GM18873 (cell line): ENCODE measurements around the gene PLA2G12A.
"Not testable (repeated sequence)": the region's sequence is repeated elsewhere in the genome, so short reads cannot be mapped to it uniquely, and the experiment has no call there.

ENCODE experiments used
- ATAC-seq: cut with Tn5 transposase; IDR thresholded peaks from one replicate; pipeline ENCODE4 v1.9.1; 2021; ENCODE audit warnings: mild to moderate bottlenecking, moderate library complexity, moderate number of reproducible peaks; ENCODE audit not compliant: unreplicated experiment, low FRiP score

Gene PLA2G12A

DNA sequence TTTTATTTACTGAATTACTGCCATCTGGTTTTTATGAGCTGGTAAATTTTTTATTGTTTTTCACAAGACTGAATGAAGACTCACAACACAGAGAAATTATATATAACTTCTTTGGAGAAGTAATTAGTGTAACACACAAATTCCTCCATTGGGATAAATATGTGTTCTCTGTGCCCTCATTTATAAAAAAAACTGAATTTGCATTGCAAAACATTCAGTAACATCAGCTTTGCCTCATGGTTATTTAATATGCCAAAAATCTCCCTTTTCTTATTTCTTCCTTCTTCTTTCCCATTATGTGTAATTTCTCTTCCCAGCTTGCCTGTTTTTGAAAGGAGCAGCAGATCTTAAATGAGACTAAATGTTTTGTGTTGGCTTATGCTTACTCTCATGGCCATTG, 45.1 kb downstream of the PLA2G12A start:
- ATAC-seq = no peak

DNA sequence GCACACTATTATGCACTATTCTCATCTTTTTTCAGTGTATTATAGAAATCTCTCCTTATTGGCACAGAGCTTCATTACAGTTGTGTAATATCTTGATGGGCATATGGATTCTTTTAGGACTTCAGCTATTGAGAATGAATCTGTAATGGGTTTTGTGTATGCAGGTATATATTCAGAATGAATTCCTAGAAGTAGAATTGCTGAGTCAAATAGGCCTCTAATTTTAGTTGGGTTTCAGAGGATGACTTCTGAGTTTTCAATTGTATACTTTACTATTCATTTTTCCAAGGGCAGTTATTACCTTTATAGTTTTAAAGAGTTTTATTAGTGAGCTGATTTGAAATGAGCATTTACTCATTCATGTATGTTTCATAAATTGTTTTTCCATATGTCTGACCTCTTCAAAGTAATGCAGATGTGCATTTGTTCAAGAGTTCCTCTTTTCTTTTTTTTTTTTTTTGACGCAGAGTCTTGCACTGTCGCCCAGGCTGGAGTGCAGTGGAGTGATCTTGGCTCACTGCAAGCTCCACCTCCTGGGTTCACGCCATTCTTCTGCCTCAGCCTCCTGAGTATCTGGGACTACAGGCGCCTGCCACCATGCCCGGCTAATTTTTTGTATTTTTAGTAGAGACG, 46.1 kb downstream of the PLA2G12A start:
- ATAC-seq = no peak

DNA sequence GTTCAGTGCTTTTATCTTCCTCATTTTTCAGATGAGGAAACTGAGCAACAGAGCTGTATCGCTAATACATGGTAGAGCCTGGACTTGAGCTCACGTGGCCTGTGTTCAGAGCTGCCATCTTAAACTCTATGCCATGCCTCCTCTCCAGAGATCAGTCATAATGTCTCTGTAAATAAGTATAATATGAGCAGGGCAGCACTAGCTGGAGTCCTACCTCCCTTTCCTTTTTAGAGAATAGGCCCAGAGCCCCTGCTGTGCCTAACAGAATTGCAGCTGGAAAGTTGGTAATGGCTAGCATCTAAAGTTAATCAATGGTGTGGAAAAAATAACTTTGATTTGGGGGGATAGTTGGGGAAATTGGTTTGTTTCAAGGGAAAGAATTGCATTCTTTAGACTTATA, 47.0 kb downstream of the PLA2G12A start:
- ATAC-seq = no peak

DNA sequence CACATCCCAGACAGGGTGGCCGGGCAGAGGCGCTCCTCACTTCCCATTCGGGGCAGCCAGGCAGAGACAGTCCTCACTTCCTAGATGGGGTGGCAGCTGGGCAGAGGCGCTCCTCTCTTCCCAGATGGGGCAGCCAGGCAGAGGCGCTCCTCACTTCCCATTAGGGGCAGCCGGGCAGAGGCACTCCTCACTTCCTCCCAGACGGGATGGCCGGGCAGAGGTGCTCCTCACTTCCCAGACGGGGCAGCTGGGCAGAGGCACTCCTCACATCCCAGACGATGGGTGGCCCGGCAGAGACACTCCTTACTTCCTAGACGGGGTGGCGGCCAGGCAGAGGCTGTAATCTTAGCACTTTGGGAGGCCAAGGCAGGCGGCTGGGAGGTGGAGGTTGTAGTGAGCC, 50.9 kb downstream of the PLA2G12A start:
- ATAC-seq = not testable (repeated sequence)

- ATAC-seq = not testable (repeated sequence)
These were observed 51.4 kb downstream of the PLA2G12A start for GRCh38 chr4:109678472-109678871.

DNA sequence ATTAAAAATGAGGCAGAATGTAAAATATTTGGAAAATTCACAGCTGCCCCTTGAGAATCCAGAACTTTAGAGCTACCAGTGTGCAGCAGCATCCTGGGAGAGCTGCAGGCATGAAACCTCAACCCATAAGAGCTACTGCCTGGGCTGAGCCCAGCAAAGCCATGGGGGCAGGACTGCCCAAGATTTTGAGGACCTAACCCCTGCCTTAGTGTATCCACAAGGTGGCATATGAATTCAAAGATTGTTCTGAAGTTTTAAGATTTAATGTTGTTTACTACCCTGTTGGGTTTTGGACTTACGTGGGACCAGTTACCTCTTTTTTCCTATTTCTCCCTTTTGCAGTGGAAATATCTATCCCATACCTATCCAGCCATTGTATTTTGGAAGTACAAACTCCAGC, 53.0 kb downstream of the PLA2G12A start:
- ATAC-seq = no peak

DNA sequence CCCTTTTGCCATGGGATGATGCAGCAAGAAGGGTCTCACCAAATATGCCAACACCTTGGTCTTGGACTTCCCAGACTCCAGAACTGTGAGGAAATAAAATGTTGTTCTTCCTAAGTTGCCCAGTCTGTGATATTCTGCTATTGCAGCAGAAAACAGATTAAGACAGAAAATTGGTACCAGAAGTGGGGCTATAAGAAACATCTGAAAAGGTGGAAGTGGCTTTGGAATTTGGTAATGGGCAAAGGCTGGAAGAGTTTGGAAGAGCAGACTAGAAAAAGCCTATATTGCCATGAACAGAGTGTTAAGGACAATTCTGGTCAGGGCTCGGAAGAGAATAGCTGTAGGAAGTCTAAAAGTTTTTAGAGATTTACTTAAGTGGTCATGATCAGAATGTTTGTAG, 54.0 kb downstream of the PLA2G12A start:
- ATAC-seq = no peak

- no peak for ATAC-seq
These were observed 54.7 kb downstream of the PLA2G12A start for GRCh38 chr4:109675181-109675580.

DNA sequence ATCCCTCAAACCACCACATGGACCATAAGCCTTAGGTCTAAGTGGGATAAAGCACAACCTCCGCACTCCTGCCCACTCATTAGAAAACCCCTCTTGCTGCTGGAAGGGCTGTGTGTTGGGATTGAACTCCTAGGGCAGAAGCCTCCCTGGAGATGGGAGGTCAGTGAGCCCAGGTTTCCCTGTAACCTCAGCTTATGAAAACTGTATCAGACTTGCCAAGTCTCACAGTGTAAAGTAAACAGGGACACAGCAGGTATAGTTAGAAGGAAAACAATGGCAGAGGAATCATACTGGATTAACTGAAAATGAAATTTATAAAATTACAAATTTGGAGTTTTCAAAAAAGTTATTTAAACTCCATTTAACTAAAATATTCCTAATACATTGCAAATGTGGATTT, 56.6 kb downstream of the PLA2G12A start:
- ATAC-seq = no peak

DNA sequence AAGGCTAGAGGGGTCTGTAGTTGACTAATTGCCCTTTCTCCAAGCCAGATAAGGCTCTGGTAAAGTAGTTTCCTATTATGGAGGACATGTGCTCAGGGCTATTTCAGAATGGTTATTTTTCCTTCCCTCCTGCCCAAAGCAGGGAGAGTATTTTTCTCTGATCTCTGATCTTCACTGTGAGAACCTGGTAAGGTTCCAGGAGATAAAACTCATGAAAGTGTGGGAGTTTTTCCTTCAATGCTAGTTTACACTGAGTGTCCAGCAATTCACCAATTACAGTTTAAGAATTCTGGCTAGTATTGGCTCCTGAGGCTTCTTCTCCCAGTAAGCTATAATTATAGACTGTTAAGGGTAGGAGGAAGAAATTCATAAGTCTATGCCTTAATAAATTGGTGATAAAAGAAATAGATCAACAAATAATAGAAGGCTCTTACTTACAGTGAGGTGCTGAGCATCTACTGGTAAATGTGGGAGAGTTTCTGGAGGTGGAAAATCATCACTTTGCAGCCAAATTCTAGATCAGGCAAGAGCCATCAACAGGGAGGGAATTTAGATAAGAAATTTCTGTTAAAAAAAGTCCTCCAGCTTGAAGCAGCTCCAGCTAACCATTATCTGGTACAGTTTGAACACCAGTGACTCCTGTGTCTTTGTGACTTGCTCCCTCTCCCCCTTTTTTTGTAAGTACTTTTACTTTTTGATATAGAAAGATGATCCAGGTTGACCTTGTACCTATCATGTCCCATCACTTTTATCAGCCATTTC, 57.5 kb downstream of the PLA2G12A start:
- no peak for ATAC-seq

DNA sequence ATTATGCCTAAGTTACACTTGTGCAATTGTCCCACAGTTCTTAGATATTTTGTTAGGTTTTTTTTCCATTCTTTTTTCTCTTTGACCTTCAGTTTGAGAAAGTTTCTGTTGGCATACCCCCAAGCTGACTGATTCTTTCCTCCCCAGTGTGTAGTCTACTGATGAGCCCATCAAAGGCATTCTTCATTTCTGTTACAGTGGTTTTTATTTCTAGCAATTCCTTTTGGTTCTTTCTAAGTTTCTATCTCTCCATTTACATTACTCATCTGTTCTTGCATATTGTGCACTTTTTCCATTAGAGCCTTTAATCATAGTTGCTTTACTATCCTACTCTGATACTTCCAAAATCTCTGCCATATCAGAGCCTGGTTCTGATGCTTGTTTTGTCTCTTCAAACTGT, 58.5 kb downstream of the PLA2G12A start:
- no peak for ATAC-seq

GRCh38 chr4:109665783-109666485, 63.9 kb downstream of the PLA2G12A start:
- no peak for ATAC-seq

- no peak for ATAC-seq
These were observed 67.1 kb downstream of the PLA2G12A start for GRCh38 chr4:109662771-109663170.

GRCh38 chr4:109662116-109662515, 67.8 kb downstream of the PLA2G12A start:
- no peak for ATAC-seq
